ENCODE results near the gene BBLN.

The BBLN gene

DNA sequence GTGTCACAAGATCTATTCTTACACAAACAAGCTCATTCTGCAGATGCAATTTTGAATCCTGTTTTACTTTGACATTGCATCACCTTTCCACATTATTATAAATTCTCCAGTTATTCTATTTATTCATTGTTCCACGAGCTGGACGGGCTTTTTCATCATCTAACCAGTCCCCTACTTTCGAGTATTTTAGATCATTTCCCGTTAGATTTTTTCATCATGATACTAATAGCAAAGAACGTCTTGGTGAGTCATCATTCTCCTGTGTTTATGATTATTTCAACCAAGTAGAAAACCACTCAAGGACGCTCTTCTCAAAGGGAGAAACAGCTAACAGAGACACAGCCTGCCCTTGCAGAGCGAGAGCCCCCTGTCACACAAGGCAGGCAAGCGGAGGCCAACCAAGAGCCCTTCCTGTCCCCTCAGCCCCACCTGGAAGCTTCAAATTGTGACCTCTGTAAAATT is 15.1 kb downstream of the BBLN start:
- Histone ChIP-seq H3F3A (ENCODE audit: insufficient read depth, low read length) (no peaks in the 10 kb centered on the region), H3K4me2 (ENCODE audit: low read length) (no peak overlapping the region), H3K36me3 (ENCODE audit: insufficient read depth, low read length) (peaks cover 47% of the 10 kb centered on the region), H3K79me2 (ENCODE audit: insufficient read depth, low read length) (no peaks in the 10 kb centered on the region), H3K4me3 (ENCODE audit: low read depth, low read length, poor library complexity, severe bottlenecking) (no peak overlapping the region), H3K27ac (ENCODE audit: low read depth, low read length, poor library complexity, severe bottlenecking) (no peak overlapping the region), H3K9me2 (ENCODE audit: low read depth, low read length) (no peaks in the 10 kb centered on the region), H3K27me3 (ENCODE audit: insufficient read depth, low read length) (no peaks in the 10 kb centered on the region), H4K20me1 (ENCODE audit: insufficient read depth, low read length) (no peaks in the 10 kb centered on the region), H3K4me1 (ENCODE audit: insufficient read depth, low read length, severe bottlenecking) (no peaks in the 10 kb centered on the region), H3K9ac (ENCODE audit: low read length) (no peak overlapping the region), H3K9me3 (ENCODE audit: low read length) (peaks cover 8% of the 10 kb centered on the region), H2AFZ (ENCODE audit: low read length) (no peak overlapping the region)
- no peak for TF ChIP-seq EZH2 (IDR thresholded peaks at IDR 0.05; ENCODE audit: borderline replicate concordance, low read length)
- TF ChIP-seq, protein P1, sequence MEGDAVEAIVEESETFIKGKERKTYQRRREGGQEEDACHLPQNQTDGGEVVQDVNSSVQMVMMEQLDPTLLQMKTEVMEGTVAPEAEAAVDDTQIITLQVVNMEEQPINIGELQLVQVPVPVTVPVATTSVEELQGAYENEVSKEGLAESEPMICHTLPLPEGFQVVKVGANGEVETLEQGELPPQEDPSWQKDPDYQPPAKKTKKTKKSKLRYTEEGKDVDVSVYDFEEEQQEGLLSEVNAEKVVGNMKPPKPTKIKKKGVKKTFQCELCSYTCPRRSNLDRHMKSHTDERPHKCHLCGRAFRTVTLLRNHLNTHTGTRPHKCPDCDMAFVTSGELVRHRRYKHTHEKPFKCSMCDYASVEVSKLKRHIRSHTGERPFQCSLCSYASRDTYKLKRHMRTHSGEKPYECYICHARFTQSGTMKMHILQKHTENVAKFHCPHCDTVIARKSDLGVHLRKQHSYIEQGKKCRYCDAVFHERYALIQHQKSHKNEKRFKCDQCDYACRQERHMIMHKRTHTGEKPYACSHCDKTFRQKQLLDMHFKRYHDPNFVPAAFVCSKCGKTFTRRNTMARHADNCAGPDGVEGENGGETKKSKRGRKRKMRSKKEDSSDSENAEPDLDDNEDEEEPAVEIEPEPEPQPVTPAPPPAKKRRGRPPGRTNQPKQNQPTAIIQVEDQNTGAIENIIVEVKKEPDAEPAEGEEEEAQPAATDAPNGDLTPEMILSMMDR (IDR thresholded peaks at IDR 0.05; ENCODE audit: low read length): no peak

DNA sequence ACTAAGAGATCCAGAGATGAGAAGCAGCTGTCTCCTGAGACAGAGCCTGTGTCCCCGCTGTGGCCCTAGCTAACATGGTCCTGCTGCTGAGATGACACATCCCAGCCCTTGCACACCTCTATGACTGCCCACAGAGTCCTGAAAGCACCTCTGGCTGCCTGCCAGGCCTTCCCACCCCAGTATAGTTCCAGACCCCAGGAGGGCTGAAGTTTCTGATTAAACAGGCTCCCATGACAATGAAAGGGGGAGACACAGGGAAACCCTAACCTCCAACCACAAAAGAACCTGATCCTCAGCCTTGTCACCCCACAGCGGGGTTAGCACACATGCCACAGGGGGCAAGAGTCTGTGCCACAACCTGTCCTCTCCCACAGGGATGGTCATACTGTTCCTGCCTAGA is 15.7 kb downstream of the BBLN start:
- no peak overlapping the region for H3K27ac ChIP-seq (ENCODE audit: low read depth, low read length, poor library complexity, severe bottlenecking)

DNA sequence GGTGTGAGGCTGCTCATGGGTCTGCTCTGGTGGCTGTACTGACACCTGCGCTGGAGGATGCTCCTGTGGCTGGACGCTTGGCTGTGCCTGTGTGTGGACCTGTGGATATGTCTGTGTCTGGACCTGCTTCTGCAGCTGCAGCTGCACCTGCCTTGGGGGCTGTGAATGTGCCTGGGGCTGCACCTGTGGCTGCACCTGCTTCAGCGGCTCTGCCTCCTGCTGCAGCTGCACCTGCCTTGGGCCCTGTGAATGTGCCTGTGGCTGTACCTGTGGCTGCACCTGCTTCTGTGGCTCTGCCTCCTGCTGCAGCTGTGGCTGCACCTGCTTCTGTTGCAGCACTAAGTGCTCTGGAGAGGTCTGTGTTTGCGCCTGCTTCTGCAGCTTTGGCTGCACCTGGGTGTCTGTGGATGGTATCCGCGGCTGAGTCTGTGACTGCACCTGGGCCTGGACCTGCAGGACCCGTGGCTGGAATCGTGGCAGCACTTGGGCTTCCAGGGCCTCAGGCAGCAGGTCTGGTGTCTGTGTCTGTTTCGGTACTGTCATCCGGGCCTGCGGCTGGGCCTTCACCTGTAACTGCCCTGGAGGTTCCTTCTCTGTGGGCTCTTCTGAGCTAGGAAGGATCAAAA is 18.9 kb downstream of the BBLN start:
- no peaks in the 10 kb centered on the region for H3K79me2 ChIP-seq (ENCODE audit: insufficient read depth, low read length)
- peaks cover 9% of the 10 kb centered on the region for H3K9me3 ChIP-seq (ENCODE audit: low read length)
- no peak overlapping the region for H2AFZ ChIP-seq (ENCODE audit: low read length)
- H3K9ac ChIP-seq (ENCODE audit: low read length): no peak overlapping the region
- H3K27ac ChIP-seq (ENCODE audit: low read depth, low read length, poor library complexity, severe bottlenecking): no peak overlapping the region
- no peaks in the 10 kb centered on the region for H3F3A ChIP-seq (ENCODE audit: insufficient read depth, low read length)
- TF ChIP-seq EZH2 (IDR thresholded peaks at IDR 0.05; ENCODE audit: borderline replicate concordance, low read length): no peak
- TF ChIP-seq, protein P1 (IDR thresholded peaks at IDR 0.05; ENCODE audit: low read length): no peak
- H3K27me3 ChIP-seq (ENCODE audit: insufficient read depth, low read length): no peaks in the 10 kb centered on the region
- H3K36me3 ChIP-seq (ENCODE audit: insufficient read depth, low read length): peaks cover 66% of the 10 kb centered on the region
- no peaks in the 10 kb centered on the region for H3K4me1 ChIP-seq (ENCODE audit: insufficient read depth, low read length, severe bottlenecking)
- no peaks in the 10 kb centered on the region for H3K9me2 ChIP-seq (ENCODE audit: low read depth, low read length)
- no peak overlapping the region for H3K4me3 ChIP-seq (ENCODE audit: low read depth, low read length, poor library complexity, severe bottlenecking)
- no peak overlapping the region for H3K4me2 ChIP-seq (ENCODE audit: low read length)
- H4K20me1 ChIP-seq (ENCODE audit: insufficient read depth, low read length): no peaks in the 10 kb centered on the region

More for the DNA sequence above, 15.7 kb downstream of the BBLN start:
- H3K9ac ChIP-seq (ENCODE audit: low read length): no peak overlapping the region
- H3K4me2 ChIP-seq (ENCODE audit: low read length): no peak overlapping the region
- H3F3A ChIP-seq (ENCODE audit: insufficient read depth, low read length): no peaks in the 10 kb centered on the region
- H3K4me3 ChIP-seq (ENCODE audit: low read depth, low read length, poor library complexity, severe bottlenecking): no peak overlapping the region
- H3K79me2 ChIP-seq (ENCODE audit: insufficient read depth, low read length): no peaks in the 10 kb centered on the region
- peaks cover 53% of the 10 kb centered on the region for H3K36me3 ChIP-seq (ENCODE audit: insufficient read depth, low read length)
- no peak for TF ChIP-seq EZH2 (IDR thresholded peaks at IDR 0.05; ENCODE audit: borderline replicate concordance, low read length)
- TF ChIP-seq, protein P1 (IDR thresholded peaks at IDR 0.05; ENCODE audit: low read length): no peak
- H3K4me1 ChIP-seq (ENCODE audit: insufficient read depth, low read length, severe bottlenecking): no peaks in the 10 kb centered on the region
- H4K20me1 ChIP-seq (ENCODE audit: insufficient read depth, low read length): no peaks in the 10 kb centered on the region
- peaks cover 9% of the 10 kb centered on the region for H3K9me3 ChIP-seq (ENCODE audit: low read length)
- no peaks in the 10 kb centered on the region for H3K27me3 ChIP-seq (ENCODE audit: insufficient read depth, low read length)
- no peak overlapping the region for H2AFZ ChIP-seq (ENCODE audit: low read length)
- no peaks in the 10 kb centered on the region for H3K9me2 ChIP-seq (ENCODE audit: low read depth, low read length)

All from OCI-LY1 (cell line).